OCI-LY7 (cell line): ENCODE results near the gene WSB1.

Experiments used
- CTCF ChIP-seq: fragments of 200-600 bp; sonication (generic); conservative IDR thresholded peaks from 2 replicates; pipeline ENCODE4 v1.5.1; 2014; ENCODE audit warnings: mild to moderate bottlenecking, antibody characterized with exemption, low read length, moderate library complexity, mixed read lengths
- EZH2phosphoT487 ChIP-seq: fragments of 200-600 bp; sonication (generic); IDR thresholded peaks from 2 replicates; pipeline ENCODE4 v1.6.1; 2018; ENCODE audit warnings: low read depth, borderline replicate concordance, mild to moderate bottlenecking, mixed run types, antibody characterized with exemption, low read length, moderate library complexity, mixed read lengths

DNA sequence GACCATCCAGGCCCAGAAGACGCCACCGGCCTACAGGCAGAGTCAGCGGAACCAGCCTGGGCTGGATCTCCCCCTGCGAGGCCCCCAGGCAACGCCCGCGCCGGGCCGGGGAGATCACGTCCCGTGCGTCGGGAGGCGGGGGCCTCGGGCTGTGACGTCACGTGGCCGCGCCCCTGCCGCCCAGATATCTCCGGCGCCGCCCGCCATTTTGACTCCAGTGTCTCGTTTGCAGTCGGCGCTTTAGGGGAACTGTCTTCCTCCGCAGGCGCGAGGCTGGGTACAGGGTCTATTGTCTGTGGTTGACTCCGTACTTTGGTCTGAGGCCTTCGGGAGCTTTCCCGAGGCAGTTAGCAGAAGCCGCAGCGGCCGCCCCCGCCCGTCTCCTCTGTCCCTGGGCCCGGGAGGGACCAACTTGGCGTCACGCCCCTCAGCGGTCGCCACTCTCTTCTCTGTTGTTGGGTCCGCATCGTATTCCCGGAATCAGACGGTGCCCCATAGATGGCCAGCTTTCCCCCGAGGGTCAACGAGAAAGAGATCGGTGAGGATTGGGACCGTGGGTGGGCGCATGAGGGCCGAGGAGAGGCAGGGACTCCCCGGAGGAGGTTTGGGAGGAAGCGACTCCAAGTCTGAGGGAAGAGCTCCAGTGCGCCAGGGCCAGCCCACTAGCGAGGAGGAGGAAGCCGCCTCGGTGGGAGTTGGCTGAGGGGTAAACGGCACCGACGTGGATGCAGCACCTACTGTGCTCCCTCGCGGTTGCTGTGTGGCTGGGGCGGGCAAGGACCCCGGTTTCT is at the start of gene WSB1:
- peak; percentile 39; the same call in 1 of the 2 replicates for TF ChIP-seq CTCF
- TF ChIP-seq EZH2phosphoT487: no peak
